Fibroblast of lung (primary cell): ENCODE data around the gene KCND3.

Experiments
- EZH2 ChIP-seq: IDR thresholded peaks from 2 replicates; pipeline ENCODE4 v1.5.1; 2012; ENCODE audit warnings: low read length, control low read depth, mild to moderate bottlenecking; ENCODE audit errors: missing control alignments
- TF ChIP-seq, protein P1 (sequence below), 2 donors: IDR thresholded peaks in 1 of 2; conservative IDR thresholded peaks in 1 of 2; 1 replicate in 1 of 2; 2 replicates in 1 of 2; pipeline ENCODE4 v1.5.1; 2011 to 2012; ENCODE audit warnings: low read length in 2 of 2, control low read depth in 1 of 2, inconsistent platforms in 1 of 2, low read depth in 1 of 2, mild to moderate bottlenecking in 1 of 2

DNA sequence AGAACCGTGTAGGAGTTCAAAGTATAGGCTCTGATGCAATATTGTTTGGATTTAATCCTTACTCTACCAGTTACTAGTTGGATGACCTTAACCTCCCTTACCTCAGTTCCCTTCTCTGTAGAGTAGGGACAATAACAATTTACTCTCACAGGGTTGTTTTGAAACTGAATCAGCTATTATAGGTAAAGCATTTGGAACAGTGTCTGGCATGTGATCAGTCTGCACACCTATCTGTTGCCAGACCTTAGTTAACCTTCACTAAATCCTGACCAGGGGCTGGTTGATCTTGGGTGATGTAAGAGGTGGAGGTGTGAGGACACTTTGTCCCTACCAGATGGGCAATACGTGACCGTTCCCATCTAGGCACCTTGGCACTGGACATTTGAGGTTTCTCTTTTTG, 126.9 kb downstream of the KCND3 start:
- TF ChIP-seq, protein P1, sequence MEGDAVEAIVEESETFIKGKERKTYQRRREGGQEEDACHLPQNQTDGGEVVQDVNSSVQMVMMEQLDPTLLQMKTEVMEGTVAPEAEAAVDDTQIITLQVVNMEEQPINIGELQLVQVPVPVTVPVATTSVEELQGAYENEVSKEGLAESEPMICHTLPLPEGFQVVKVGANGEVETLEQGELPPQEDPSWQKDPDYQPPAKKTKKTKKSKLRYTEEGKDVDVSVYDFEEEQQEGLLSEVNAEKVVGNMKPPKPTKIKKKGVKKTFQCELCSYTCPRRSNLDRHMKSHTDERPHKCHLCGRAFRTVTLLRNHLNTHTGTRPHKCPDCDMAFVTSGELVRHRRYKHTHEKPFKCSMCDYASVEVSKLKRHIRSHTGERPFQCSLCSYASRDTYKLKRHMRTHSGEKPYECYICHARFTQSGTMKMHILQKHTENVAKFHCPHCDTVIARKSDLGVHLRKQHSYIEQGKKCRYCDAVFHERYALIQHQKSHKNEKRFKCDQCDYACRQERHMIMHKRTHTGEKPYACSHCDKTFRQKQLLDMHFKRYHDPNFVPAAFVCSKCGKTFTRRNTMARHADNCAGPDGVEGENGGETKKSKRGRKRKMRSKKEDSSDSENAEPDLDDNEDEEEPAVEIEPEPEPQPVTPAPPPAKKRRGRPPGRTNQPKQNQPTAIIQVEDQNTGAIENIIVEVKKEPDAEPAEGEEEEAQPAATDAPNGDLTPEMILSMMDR (conservative IDR thresholded peaks at IDR 0.05 in 1 of 2, IDR thresholded peaks at IDR 0.05 in 1 of 2; ENCODE audit: low read depth in 1 of 2, low read length in 2 of 2) = no peak
- no peak for TF ChIP-seq EZH2
